GM23338 (cell line): ENCODE data around the gene COQ8B. TPM values are rescaled to one million over a fixed set of nuclear protein-coding genes. Genes with fewer than 3 reads are reported as not detected.

Experiments used
- ATAC-seq: fragments of 200-7000 bp; cut with Tn5 transposase; 3 replicates; pipeline ENCODE4 v1.9.1; 2020
- DNase-seq: peaks from one replicate; pipeline ENCODE4 v3.0.0-alpha.2; 2015; ENCODE audit warnings: low spot score
- H2AFZ ChIP-seq: fragments of 200-600 bp; sonication (generic); 2 replicates; pipeline ENCODE4 v1.8.0; 2016; ENCODE audit warnings: antibody characterized with exemption, mild to moderate bottlenecking, moderate library complexity
- H3F3A ChIP-seq: fragments of 200-600 bp; sonication (generic); replicated peaks from 2 replicates; pipeline ENCODE4 v1.8.0; 2017; ENCODE audit warnings: antibody characterized with exemption, mixed run types, low read depth
- H3K27ac ChIP-seq: fragments of 200-600 bp; sonication (generic); 2 replicates; pipeline ENCODE4 v1.6.1; 2016; ENCODE audit warnings: low read depth
- H3K27me3 ChIP-seq: fragments of 200-600 bp; sonication (generic); 2 replicates; pipeline ENCODE4 v1.8.0; 2016; ENCODE audit warnings: mild to moderate bottlenecking, mixed run types, moderate library complexity; ENCODE audit not compliant: insufficient read depth
- H3K36me3 ChIP-seq: fragments of 200-600 bp; sonication (generic); 2 replicates; pipeline ENCODE4 v1.8.0; 2016; ENCODE audit warnings: mild to moderate bottlenecking; ENCODE audit not compliant: insufficient read depth
- H3K4me1 ChIP-seq: fragments of 200-600 bp; sonication (generic); 2 replicates; pipeline ENCODE4 v1.8.0; 2016; ENCODE audit warnings: mild to moderate bottlenecking, moderate library complexity; ENCODE audit not compliant: insufficient read depth
- H3K4me2 ChIP-seq: fragments of 200-600 bp; sonication (generic); 2 replicates; pipeline ENCODE4 v1.7.1; 2017; ENCODE audit warnings: mixed run types
- H3K4me3 ChIP-seq: fragments of 200-600 bp; sonication (generic); 2 replicates; pipeline ENCODE4 v1.6.1; 2016; ENCODE audit warnings: mixed run types
- H3K79me2 ChIP-seq: fragments of 200-600 bp; sonication (generic); replicated peaks from 2 replicates; pipeline ENCODE4 v1.8.0; 2017; ENCODE audit warnings: mild to moderate bottlenecking; ENCODE audit not compliant: insufficient read depth
- H3K9me2 ChIP-seq: fragments of 200-600 bp; sonication (generic); 2 replicates; pipeline ENCODE4 v1.8.0; 2017; ENCODE audit not compliant: insufficient read depth
- H4K20me1 ChIP-seq: fragments of 200-600 bp; sonication (generic); replicated peaks from 2 replicates; pipeline ENCODE4 v1.8.0; 2017; ENCODE audit warnings: mild to moderate bottlenecking; ENCODE audit not compliant: insufficient read depth
- H3K27ac Mint-ChIP-seq: 2 replicates; pipeline ENCODE4 v1.8.0; 2020; ENCODE audit warnings: inconsistent platforms, mild to moderate bottlenecking, moderate library complexity, mixed read lengths
- H3K27me3 Mint-ChIP-seq: 3 replicates; pipeline ENCODE4 v1.8.0; 2022; ENCODE audit warnings: low read depth, mild to moderate bottlenecking, moderate library complexity, mixed read lengths, inconsistent platforms; ENCODE audit not compliant: insufficient read depth, poor library complexity
- H3K36me3 Mint-ChIP-seq: 3 replicates; pipeline ENCODE4 v1.8.0; 2021; ENCODE audit warnings: low read depth, mild to moderate bottlenecking, inconsistent platforms, moderate library complexity, mixed read lengths
- H3K4me1 Mint-ChIP-seq: 3 replicates; pipeline ENCODE4 v1.8.0; 2020; ENCODE audit warnings: mild to moderate bottlenecking, inconsistent platforms, mixed read lengths
- H3K4me3 Mint-ChIP-seq: 3 replicates; pipeline ENCODE4 v1.8.0; 2021; ENCODE audit warnings: moderate library complexity, mild to moderate bottlenecking, inconsistent platforms, mixed read lengths
- H3K9me3 Mint-ChIP-seq: 3 replicates; pipeline ENCODE4 v1.8.0; 2020; ENCODE audit warnings: moderate library complexity, mild to moderate bottlenecking, inconsistent platforms, mixed read lengths
- CREB1 ChIP-seq: fragments of 250-450 bp; sonication (Bioruptor Pico); IDR thresholded peaks from 2 replicates; pipeline ENCODE4 v1.5.0; 2020; ENCODE audit warnings: low read depth, mild to moderate bottlenecking, moderate library complexity
- ETS1 ChIP-seq: IDR thresholded peaks from 2 replicates; pipeline ENCODE4 v1.6.1; 2016; ENCODE audit warnings: antibody characterized with exemption
- POLR2AphosphoS5 ChIP-seq: IDR thresholded peaks from 2 replicates; pipeline ENCODE4 v1.6.1; 2016; ENCODE audit warnings: antibody characterized with exemption, low read depth
- REST ChIP-seq: IDR thresholded peaks from one replicate; pipeline ENCODE4 v1.6.1; 2018; ENCODE audit warnings: antibody characterized with exemption; ENCODE audit not compliant: unreplicated experiment
- STAT1 ChIP-seq: IDR thresholded peaks from one replicate; pipeline ENCODE4 v1.6.1; 2016; ENCODE audit warnings: antibody characterized with exemption; ENCODE audit not compliant: unreplicated experiment
- ZNF114 ChIP-seq: fragments of 250-450 bp; sonication (Bioruptor Pico); IDR thresholded peaks from 2 replicates; pipeline ENCODE4 v1.5.0; 2020; ENCODE audit warnings: mild to moderate bottlenecking, moderate library complexity
- ZNF462 ChIP-seq: fragments of 250-450 bp; sonication (Bioruptor Pico); IDR thresholded peaks from 2 replicates; pipeline ENCODE4 v1.5.0; 2020; ENCODE audit warnings: mild to moderate bottlenecking, moderate library complexity
- polyA plus RNA-seq: library from polyadenylated mRNA; unstranded; fragments of >200 nt; fragmentation: Nextera tagmentation; extraction: Ambion mirVana; gene quantifications from 2 replicates; pipeline ENCODE4 v1.2.1, GENCODE V29; 2016
- total RNA-seq: library from RNA; depleted of rRNA; stranded (reverse); fragments of >200 nt; shearing (Covaris generic); gene quantifications from 2 replicates; pipeline ENCODE4 v1.2.3, GENCODE V29; 2014

Gene COQ8B
- total and polyA plus RNA-seq, 2 experiments from 2014 or later = 13.9 to 59.6 TPM

GRCh38 chr19:40737102-40737644 is 20.5 kb upstream of the COQ8B start:
- H3K27me3 ChIP-seq = no peaks in the 10 kb centered on the region
- peaks cover 7% of the 10 kb centered on the region for H3K36me3 ChIP-seq
- peaks cover 51% of the 10 kb centered on the region for H3K36me3 Mint-ChIP-seq
- ATAC-seq = no peak
- no peak for DNase-seq
- no peak overlapping the region for H2AFZ ChIP-seq
- H3K4me1 Mint-ChIP-seq = peaks cover 5% of the 10 kb centered on the region; the same call in 2 of the 3 replicates
- H3K4me1 ChIP-seq = no peaks in the 10 kb centered on the region; the same call in 1 of the 2 replicates
- H3K9me2 ChIP-seq = no peaks in the 10 kb centered on the region
- 0 out of 3 replicates have a peak, but pooled peaks cover 3% of the 10 kb centered on the region for H3K9me3 Mint-ChIP-seq
- no peak overlapping the region for H3K4me2 ChIP-seq
- no peaks in the 10 kb centered on the region for H3K79me2 ChIP-seq
- TF ChIP-seq ZNF462 (CRISPR knock-in tag) (no peak), CREB1 (CRISPR knock-in tag) (no peak), REST (no peak), ETS1 (no peak), ZNF114 (CRISPR knock-in tag) (no peak), STAT1 (no peak), POLR2AphosphoS5 (no peak)
- no peak overlapping the region for H3K4me3 Mint-ChIP-seq
- no peak overlapping the region for H3K4me3 ChIP-seq
- peaks cover 13% of the 10 kb centered on the region for H3K27me3 Mint-ChIP-seq
- H3K27ac ChIP-seq = no peak overlapping the region
- no peaks in the 10 kb centered on the region for H3F3A ChIP-seq
- H4K20me1 ChIP-seq = no peaks in the 10 kb centered on the region
- no peak overlapping the region for H3K27ac Mint-ChIP-seq
